NCI-H2107 treated with DMSO at 0.1 percent for 48 hours (cell line): Measurements from ENCODE around the gene VAT1.
"Not testable (repeated sequence)": the region's sequence is repeated elsewhere in the genome, so short reads cannot be mapped to it uniquely, and the experiment has no call there.

Experiments used
- DNase-seq: peaks from one replicate; lab custom pipeline; 2025; ENCODE audit not compliant: unreplicated experiment; lab: John Stamatoyannopoulos, UW

Gene VAT1

GRCh38 chr17:43021741-43022512 is at the start of gene VAT1:
Gene VAT1, minus strand, starts transcription at chr17:43022385. Its CDS starts 63 bp downstream, at chr17:43022322.
- peak; percentile 11 for DNase-seq

GRCh38 chr17:43070872-43071271 is 48.7 kb upstream of the VAT1 start:
- no peak for DNase-seq

GRCh38 chr17:43070257-43070656 is 48.1 kb upstream of the VAT1 start:
- DNase-seq: no peak

GRCh38 chr17:43069368-43069898 is 47.2 kb upstream of the VAT1 start:
- DNase-seq: no peak

GRCh38 chr17:43068570-43069367 is 46.6 kb upstream of the VAT1 start:
- no peak for DNase-seq

GRCh38 chr17:43062984-43063638 is 40.9 kb upstream of the VAT1 start:
- no peak for DNase-seq

- DNase-seq: no peak
Observed at GRCh38 chr17:43056051-43056450, 33.9 kb upstream of the VAT1 start.

- not testable (repeated sequence) for DNase-seq
Observed at GRCh38 chr17:43053008-43053407, 30.8 kb upstream of the VAT1 start.

- DNase-seq: no peak
Observed at GRCh38 chr17:43051969-43052368, 29.8 kb upstream of the VAT1 start.

- DNase-seq: no peak
Observed at GRCh38 chr17:43044024-43044423, 21.8 kb upstream of the VAT1 start.

GRCh38 chr17:43043307-43043706 is 21.1 kb upstream of the VAT1 start:
- no peak for DNase-seq

GRCh38 chr17:43042025-43042628 is 19.9 kb upstream of the VAT1 start:
- DNase-seq: no peak

GRCh38 chr17:43040655-43041054 is 18.5 kb upstream of the VAT1 start:
- no peak for DNase-seq

- DNase-seq: no peak
Observed at GRCh38 chr17:43039646-43040045, 17.5 kb upstream of the VAT1 start.

GRCh38 chr17:43034894-43035293 is 12.7 kb upstream of the VAT1 start:
- DNase-seq: no peak

- peak; percentile 8 for DNase-seq
Observed at GRCh38 chr17:43033948-43034881, 12.0 kb upstream of the VAT1 start.

- DNase-seq: no peak
Observed at GRCh38 chr17:43031666-43032065, 9.5 kb upstream of the VAT1 start.

GRCh38 chr17:43030137-43030767 is 8.1 kb upstream of the VAT1 start:
- no peak for DNase-seq

GRCh38 chr17:43028221-43028861 is 6.2 kb upstream of the VAT1 start:
- no peak for DNase-seq
